DLD1 (cell line): Measurements from ENCODE around the gene SMIM11.
"Not testable (repeated sequence)": the region's sequence is repeated elsewhere in the genome, so short reads cannot be mapped to it uniquely, and the experiment has no call there.

Experiments used
- in situ Hi-C: cut with HindIII; loops from 2 replicates; pipeline ENCODE4 v1.10.0; 2017; ENCODE audit warnings: low sequenced_read_pairs

SMIM11 gene, protein sequence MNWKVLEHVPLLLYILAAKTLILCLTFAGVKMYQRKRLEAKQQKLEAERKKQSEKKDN

DNA sequence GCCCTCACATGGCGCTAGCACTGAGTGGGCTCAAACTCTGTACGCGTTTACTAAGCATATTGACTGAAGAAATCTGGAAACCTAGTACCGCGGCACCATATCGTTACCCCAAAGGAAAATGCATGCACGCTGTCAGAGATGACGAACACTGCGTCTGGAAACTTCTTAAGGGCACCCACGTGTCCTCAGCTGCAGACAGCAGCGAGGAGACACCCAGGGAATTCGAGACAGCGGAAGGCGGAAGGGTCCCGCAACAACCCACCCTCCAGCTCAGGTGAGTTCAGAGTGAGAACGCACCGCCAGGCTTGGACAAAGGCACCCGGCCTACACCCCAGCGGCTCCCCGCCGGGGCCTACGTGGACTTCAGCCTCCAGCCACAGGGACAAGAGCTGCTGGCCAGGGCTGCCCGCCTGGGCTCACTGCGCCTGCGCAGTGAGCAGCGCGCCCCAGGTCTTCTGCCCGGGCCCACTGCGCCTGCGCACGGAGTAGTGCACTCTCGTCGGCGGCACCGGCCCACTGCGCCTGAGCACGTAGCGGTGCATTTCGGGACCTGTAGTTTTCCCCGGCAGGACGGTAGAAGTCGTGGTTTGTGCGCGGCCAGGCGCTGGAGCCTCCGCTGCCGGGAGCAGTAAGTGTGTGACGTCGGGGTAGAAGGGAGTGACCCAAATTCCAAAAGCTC is at the start of gene SMIM11:
TSS of gene SMIM11 (plus strand) at position 568 of the 679 bp plus-strand sequence. CDS start 3,998 bp downstream, outside the sequence.
- in situ Hi-C loops = not testable (repeated sequence)

DNA sequence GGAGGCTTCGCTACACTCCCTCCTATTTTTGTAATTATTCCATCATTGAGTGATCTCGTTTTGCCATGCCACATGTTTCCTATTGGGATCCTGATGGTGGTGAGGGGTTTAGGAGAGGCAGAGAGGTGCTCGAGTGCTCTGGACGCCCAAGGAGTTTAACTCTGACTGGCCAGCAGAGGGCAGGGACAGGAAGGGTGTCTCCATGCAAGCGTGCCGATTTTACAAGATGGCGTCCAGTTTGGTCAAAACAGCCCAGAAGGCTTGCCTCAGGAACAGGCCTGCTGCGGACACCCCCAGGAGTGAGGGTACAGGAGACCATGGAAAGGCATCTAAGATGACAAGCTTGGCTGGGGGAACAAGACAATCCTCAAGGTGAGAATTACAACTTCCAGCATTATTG is 45.3 kb upstream of the SMIM11 start:
- in situ Hi-C loops = no loop called here

DNA sequence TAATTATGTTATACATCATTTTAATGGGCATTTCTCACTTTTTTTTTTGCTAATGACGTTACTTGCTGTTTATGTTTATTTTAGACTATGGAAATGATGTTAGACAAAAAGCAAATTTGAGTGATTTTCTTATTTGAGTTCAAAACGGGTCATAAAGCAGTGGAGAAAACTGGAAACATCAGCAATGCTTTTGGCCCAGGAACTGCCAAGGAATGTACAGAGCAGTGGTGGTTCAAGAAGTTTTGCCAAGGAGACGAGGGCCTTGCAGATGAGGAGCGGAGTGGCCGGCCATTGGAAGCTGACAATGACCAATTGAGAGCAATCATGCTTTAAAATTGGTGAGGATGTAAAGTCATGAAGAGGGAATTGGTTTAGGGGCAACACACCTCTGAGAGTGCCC is 43.6 kb upstream of the SMIM11 start:
- in situ Hi-C loops = no loop called here

DNA sequence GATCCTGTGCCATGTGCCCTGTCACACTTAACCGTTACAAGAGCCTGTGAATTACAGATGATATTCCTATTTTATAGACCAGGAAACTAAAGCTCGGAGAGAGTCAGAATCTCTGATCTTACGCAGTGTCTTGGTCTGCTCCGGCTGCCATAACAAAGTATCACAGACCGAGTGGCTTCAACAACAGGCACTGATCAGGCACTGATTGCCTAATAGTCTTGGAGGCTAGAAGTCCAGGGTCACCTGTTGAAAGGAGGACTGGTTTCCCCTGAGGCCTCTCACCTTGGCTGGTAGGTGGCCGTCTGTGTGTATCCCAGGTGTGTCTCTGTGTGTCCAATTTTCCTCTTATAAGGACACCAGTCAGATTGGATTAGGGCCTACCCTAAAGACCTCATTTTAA is 43.0 kb upstream of the SMIM11 start:
- in situ Hi-C loops = no loop called here

DNA sequence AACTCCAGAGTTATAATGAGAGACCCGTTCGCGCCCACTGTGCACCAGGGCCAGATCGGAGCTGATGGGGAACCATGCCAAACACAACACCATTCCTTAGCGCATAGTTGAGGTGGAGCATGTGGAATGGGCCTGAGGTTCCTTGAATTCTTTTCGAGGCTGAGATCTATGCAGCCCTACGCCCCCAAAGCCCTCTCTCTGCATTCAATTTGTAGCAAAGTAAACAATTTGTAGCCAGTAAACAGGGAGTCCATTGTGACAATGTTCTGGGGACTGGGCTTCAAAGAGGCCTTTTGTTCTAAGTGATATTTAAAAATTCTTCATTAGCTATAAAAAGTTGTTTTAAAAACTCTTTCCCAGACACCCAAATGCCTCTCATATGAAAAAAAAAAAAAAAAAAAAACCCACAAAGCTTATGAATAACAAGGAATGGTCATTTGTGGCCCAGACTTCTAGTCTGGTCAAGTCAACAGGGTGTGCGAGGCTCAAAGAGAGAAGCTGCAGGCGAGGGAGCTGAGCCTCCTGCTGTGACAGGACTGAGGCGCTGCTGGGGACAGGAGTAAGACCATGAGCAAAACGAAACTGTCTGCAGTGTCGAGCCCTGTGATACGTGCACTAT is 42.1 kb upstream of the SMIM11 start:
- in situ Hi-C loops = no loop called here

DNA sequence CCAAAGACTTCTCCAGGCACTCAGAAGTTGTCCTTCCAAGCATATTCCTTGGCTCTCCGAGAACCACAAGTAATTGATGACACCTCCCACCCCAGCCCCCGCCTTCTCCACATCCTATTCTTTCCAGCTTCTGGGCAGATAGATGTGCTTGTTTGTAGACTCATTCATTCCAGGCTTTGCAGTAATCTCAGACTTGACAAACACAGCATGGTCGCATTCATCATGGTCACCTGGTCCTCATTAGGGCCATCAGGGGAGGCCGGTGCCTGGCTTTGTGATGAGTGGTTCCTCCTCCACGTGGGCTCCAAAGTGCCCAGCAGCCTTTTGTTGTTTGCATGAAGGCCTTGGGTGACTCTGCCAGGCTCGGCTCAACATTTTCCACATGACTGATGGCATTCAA is 40.0 kb upstream of the SMIM11 start:
- in situ Hi-C loops = no loop called here

DNA sequence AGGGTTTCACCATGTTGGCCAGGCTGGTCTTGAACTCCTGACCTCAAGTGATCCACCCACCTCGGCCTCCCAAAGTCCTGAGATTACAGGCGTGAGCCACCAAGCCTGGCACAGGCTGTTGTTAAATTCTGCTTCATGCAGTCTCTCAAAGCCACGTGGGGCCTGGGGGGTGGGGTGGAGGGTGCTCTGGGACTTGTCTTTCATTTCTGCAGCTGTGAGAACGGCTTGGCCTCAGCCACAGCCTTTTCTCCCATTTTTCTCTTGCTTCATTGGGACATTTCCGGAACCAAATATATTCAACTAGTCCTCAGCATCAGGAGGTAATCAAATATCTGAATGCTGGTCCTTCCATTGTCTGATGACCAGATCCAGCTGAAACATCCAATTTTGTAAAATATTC is 39.1 kb upstream of the SMIM11 start:
- in situ Hi-C loops = no loop called here

DNA sequence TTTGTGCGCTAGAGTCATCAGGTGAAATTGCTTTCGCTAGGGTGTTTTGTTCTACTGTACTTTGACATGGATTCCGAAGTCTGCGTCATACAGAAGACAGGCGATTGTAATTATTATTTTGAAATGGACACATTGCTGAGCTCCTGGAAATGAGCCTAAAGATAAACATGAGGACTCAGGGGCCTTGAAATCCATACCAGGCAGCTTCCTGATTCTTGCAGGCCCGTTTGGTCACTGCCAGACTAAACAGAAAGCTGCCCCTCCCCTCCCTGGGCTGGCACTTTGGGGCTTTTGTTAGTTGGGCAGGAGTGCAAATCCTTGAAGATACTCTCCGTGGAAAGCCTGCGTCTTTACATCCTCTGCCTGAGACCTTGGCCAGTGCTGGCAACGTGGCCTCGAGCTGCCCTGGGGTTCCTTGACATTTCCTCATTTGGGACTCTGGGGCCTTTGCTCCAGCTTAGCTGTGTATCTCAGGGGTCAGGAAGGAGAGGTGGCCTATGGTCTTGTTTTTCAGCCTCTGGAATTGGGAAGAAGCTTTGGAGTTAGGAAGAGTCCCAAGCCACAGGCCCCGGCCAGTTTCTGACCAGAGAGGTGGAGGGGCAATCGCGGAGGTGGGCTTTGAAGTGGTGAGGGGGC is 38.4 kb upstream of the SMIM11 start:
- in situ Hi-C loops = no loop called here

DNA sequence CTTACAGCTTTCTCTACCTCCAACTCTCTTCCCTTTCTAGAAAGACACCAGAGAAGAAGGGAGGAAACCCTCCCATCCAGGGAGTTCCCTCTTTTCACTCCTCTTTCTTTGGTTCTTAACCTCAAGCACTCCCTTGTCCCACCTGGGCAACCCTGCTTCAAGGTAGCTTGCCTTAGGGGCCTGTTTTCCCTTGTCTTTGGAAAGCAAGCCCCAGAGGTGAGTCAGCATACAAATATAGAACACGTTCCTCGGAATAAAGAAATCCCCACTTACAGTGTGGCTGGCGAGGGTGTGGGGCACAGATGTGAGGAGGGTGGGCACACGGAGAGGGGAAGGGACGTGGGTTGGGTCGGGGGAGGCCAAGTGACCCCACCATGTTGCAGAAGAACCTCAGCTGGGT is 37.6 kb upstream of the SMIM11 start:
- in situ Hi-C loops = no loop called here

DNA sequence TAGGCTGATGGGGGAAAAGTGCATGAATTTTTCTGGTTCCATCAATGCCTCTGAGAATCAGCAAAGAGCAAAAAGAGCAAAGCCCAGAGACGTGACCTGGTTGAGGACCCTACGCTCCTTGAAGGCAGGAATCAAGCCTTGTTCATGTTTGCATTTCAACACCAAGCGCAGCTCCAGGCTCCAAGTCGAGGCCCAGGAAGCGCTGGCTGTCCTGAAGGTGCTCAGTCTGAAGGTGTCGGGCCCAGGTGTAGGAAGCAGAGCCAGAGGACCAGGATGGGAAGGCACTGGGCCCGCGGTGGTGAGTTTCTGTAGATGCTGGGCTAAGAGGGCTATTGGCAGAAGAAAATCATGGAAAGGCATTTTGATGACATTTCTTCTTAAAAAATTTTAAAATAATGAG is 37.1 kb upstream of the SMIM11 start:
- in situ Hi-C loops = no loop called here

DNA sequence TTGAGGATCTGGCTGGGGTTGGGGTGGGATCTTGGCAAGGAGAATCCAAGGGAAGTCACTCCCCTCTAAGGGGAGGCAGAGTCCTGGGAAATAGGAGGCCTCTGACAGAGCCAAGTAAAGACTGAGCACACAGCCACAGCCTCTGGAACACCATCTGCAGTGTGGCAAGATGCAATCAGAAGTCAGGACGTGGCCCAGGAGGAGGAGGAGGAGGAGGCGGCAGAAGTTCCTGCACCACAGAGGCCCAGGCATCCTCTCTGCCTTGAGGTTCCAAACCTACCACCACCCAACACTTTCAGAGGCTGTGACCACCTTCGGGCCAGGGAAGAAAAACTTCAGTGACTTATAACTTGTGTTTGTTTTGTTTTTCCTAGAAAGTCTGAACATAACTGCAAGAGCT is 35.2 kb upstream of the SMIM11 start:
- in situ Hi-C loops = no loop called here

DNA sequence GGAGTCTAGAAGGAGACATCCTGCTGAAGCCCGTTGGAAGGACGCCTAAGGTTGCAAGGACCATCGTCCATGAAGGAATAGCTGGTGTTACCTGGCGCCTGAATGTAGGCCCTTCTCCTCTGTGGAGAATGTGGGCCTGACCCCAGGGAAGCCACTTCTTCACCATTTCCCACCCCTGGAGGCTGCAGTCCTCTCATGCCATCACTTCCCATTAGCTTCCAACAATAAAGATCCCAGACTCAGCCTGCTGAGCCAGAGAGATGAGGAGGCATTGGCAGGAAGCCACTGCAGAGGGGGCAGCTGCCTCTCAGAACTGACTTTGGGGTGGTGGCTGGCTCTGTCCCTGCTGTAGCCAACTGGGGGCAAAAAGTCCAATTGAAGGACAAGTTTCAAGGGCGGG is 32.8 kb upstream of the SMIM11 start:
- in situ Hi-C loops = no loop called here

DNA sequence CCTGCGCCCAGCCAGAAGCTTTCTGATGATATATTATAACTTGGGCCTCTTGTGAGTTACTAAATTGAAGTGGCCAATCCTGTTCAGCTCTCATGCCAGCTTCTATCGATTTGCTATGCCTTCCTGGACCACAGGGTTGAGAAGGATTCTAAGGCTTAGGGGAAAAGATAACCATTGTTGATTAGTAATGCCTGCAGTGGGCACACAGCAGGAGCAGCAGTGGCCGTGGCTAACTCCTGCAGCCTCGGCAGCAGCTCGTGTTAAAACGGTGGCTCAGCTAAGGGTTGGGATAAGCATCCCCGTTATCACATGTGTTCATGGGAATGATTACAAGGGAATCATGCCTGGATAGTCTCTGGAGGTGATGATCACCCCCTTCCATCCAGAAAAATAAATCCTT is 32.0 kb upstream of the SMIM11 start:
- in situ Hi-C loops = no loop called here

DNA sequence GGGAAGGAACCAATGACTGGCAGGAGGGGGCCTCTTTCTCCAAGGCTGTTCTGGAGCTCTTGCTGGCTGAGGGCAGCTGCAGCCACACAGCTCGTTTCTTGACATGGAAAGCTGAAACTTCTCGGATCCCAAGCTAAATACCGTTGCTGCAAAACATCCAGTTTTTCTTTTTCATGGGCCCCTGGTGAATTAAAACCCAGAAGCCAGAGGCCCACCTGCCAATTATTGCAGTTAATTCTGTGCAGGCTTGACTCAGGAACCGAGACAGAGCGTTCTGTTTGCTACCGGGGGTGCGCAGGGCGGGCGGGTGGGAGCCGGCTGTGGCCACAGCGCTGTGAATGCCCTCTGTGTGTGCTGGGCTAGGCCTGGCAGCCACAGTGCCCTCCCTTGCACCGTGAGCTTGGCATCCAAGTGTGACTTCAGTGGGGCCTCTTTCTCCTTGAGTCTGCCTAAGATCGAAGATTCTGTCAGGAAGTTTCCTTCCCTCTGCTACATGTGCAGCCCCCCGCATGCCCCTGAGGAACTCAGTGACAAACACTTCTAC is 31.4 kb upstream of the SMIM11 start:
- in situ Hi-C loops = no loop called here

DNA sequence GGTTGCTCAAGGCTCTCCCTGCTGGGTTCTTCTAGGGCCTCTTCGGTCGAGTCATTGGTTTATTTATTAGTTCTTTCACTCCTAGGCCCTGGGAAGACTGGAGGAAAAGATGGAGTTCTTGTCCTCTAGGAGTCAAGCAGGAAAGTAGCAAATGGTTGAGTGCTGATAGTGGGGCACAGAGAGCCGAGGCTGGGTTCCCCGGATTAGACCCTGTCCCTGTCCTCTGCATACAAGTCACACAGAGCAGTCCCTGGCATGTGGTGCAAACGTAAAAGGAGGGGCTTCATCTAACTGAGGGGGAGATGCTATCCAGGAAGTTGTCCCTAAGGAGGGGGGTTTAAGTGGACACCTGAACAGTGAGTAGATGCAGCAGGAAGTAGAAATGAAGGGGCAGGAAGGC is 30.7 kb upstream of the SMIM11 start:
- in situ Hi-C loops = no loop called here

DNA sequence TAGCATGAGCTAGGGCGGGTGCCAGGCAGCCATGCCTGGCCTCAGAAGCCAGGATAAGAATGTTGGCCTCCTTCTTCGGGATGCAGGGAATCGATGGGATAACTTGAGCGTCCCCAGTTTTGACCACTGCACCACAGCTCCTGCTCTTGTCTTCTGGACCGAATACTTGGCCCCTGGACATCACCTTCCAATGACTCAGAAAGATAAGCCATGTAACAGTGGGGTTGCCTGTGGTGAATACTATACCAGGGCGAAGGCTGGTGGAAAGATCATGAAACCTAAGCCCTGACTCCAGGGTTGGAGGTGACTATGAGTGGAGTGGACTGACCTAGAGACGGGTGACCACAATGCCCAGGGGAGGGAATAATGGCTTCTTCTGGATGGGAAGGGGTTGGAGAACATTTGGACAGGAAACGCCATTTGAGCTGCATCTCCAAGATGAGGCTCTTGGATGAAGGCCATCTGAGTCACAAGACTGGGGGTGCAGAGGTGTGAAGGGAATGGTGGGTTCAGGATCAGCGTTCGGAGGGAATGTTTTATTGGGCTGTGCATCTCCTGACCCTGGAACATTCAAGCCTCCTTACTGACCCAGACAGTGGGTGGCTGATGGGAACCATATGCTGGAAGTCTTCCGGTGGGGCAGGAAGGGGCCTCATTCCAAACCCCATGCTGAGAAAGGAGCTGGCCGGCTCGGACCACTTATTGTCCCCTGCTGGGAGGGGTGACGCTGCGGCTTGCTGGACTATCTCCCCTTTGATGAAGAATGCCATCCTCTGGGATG is 30.0 kb upstream of the SMIM11 start:
- in situ Hi-C loops = no loop called here

DNA sequence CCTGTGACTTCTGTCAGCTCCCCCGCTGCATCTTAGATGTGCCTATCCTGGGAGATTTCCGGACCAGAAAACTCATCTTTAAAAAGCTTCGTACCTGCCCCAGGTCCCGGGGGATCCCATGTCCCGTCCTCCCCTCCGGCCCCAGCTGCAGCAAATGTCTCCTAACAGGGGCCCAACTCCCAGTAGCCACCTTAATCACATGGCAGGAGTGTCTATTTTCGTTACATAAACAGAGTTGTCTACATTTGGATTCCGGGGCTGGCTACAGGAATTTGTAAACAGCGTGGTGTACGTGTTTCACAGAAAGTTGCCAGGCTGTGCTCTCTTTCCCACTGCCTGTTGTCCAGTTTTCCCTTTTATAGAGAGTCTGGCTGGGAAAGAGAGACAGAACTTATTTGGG is 29.4 kb upstream of the SMIM11 start:
- in situ Hi-C loops = no loop called here

DNA sequence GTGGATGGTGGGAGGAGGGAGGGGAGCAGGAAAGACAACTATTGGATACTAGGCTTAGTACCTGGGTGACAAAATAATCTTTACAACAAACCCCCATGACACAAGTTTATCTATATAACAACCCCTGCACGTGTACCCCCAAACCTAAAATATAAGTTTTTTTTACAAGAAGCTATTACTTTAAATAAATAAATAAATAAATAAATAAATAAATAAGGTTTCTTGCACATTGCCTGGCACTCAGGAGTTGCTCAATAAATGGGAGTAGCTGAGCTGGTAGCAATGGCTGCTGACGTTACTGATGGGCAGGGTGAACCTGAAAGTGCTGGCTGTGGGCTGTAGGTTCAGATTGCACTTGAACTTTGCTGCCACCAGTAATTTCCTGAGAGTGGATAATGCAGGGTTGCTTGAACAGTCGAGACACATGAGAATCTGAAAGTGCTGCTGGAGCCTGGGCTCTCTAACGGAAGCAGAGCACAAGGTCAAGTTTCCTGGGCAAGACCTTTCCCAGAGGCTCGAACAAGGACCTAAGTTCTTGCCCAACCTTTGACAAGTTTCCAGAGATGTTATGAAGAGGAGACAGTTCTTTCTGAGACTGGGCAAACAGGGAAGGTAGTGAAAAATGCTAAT is 26.3 kb upstream of the SMIM11 start:
- in situ Hi-C loops = no loop called here

DNA sequence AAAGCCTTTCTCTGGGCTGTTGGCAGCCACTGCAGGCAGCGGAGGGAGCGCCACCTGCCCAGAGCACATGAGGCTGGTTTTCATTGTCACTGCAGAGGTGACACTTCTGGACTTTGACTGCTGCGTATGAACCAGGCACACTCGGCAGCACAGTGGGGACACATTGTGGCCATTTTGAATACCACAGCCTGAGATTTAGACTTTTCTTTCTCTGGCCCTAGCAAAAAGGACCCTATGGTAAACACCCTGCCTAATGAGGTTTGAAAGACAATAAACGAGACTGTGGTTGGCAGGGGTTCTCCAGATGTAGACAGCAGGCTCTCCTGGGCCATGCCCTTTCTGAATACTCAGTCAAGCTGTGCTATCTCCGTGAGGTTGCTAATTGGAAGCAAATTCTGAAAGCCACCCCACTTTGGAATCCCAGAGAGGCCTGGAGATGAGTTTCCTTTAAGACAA is 23.5 kb upstream of the SMIM11 start:
- in situ Hi-C loops = no loop called here

DNA sequence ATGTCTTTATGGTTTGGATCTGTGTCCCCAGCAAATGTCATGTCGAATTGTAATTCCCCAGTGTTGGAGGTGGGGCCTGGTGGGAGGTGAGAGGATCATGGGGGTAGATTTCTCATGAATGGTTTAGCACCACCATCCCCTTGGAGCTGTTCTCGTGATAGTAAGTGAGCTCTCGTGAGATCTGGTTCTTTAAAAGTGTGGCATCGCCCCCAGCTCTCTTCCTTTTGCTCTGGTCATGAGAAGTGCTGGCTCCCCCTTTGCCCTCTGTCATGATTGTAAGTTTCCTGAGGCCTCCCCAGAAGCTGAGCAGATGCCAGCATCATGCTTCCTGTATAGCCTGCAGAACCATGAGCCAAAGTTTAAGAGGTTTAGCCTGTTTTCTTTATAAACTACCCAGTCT is 22.8 kb upstream of the SMIM11 start:
- in situ Hi-C loops = no loop called here

DNA sequence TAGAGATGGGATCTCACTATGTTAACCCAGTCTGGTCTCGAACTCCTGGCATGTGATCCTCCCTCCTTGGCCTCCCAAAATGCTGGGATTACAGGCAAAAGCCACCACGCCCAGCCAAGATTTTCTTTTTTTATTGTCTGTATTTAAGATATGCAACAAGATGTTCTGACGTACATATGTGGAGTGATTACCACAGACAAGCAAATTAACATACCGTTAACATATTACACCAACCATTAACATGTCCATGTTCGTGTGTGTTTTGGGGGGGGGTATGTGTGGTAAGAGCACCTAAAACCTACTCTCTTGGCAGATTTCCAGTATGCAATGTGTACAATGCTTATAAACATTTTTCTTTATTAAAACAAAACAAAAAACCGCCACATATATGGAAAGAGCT is 22.1 kb upstream of the SMIM11 start:
- in situ Hi-C loops = no loop called here
